HepG2 (cell line): Measurements from ENCODE around the gene PYGL. TPM values are rescaled to one million over a fixed set of nuclear protein-coding genes. Genes with fewer than 3 reads are reported as not detected.

Experiments used
- ERF ChIP-seq: IDR thresholded peaks from 2 replicates; pipeline ENCODE4 v1.6.1; 2018; ENCODE audit warnings: missing biosample characterization, missing genetic modification reagents
- HHEX ChIP-seq: IDR thresholded peaks from 2 replicates; pipeline ENCODE4 v1.6.1; 2016; ENCODE audit warnings: control low read depth
- HOXA3 ChIP-seq: sonication (generic); formaldehyde crosslinking; IDR thresholded peaks from 2 replicates; pipeline ENCODE4 v1.5.0; 2020; ENCODE audit warnings: missing genetic modification reagents
- MAZ ChIP-seq, 2 experiments: sonication (generic) in 1 of 2; formaldehyde crosslinking in 1 of 2; IDR thresholded peaks; 2 replicates each; pipeline versions ENCODE4 v1.5.0 to v1.6.1; 2012 to 2020; ENCODE audit warnings: low read depth in 2 of 2, mild to moderate bottlenecking in 2 of 2, borderline replicate concordance in 1 of 2, improper control_type of control experiment in 1 of 2, low read length in 1 of 2, missing genetic modification reagents in 1 of 2, moderate library complexity in 1 of 2
- NR2C2 ChIP-seq: sonication (generic); formaldehyde crosslinking; IDR thresholded peaks from 2 replicates; pipeline ENCODE4 v1.4.0; 2020; ENCODE audit warnings: missing genetic modification reagents, mild to moderate bottlenecking, moderate library complexity, borderline replicate concordance
- PLRG1 ChIP-seq: fragments of 450-650 bp; conservative IDR thresholded peaks from 2 replicates; pipeline ENCODE4 v1.6.1; 2016
- SOX5 ChIP-seq: IDR thresholded peaks from 2 replicates; pipeline ENCODE4 v1.6.1; 2016; ENCODE audit warnings: borderline replicate concordance
- TAF1 ChIP-seq: sonication (generic); formaldehyde crosslinking; IDR thresholded peaks from 2 replicates; pipeline ENCODE4 v1.4.0; 2020; ENCODE audit warnings: missing genetic modification reagents
- ZC3H4 ChIP-seq: sonication (generic); formaldehyde crosslinking; IDR thresholded peaks from 2 replicates; pipeline ENCODE4 v1.4.0; 2020; ENCODE audit warnings: missing genetic modification reagents, borderline replicate concordance
- ZEB1 ChIP-seq: IDR thresholded peaks from 2 replicates; pipeline ENCODE4 v1.6.1; 2012; ENCODE audit warnings: mild to moderate bottlenecking, low read depth, inconsistent platforms; ENCODE audit not compliant: insufficient replicate concordance
- ZNF501 ChIP-seq: sonication (generic); formaldehyde crosslinking; IDR thresholded peaks from 2 replicates; pipeline ENCODE4 v1.5.1; 2020; ENCODE audit warnings: mild to moderate bottlenecking, moderate library complexity, missing genetic modification reagents
- ZNF556 ChIP-seq: sonication (generic); formaldehyde crosslinking; IDR thresholded peaks from 2 replicates; pipeline ENCODE4 v1.4.0; 2020; ENCODE audit warnings: mild to moderate bottlenecking, missing genetic modification reagents, borderline replicate concordance
- ZNF746 ChIP-seq: sonication (generic); formaldehyde crosslinking; IDR thresholded peaks from 2 replicates; pipeline ENCODE4 v1.8.0; 2022; ENCODE audit warnings: mild to moderate bottlenecking, missing genetic modification reagents
- ZNF75D ChIP-seq: sonication (generic); formaldehyde crosslinking; IDR thresholded peaks from 2 replicates; pipeline ENCODE4 v1.8.1; 2023; ENCODE audit warnings: missing genetic modification reagents, mild to moderate bottlenecking, borderline replicate concordance
- polyA plus RNA-seq, 8 experiments: library from polyadenylated mRNA; depleted of rRNA in 3 of 8; stranded (reverse) in 7 of 8; unstranded in 1 of 8; fragments of >200 nt; fragmentation: Illumina TruSeq in 4 of 8; extraction: Trizol in 4 of 8; gene quantifications; 2 replicates each; pipeline versions ENCODE4 v1.2.1 to v1.2.3, GENCODE V29; 2011 to 2016; ENCODE audit warnings: low read depth in 4 of 8, missing spikeins in 1 of 8, mixed read lengths in 1 of 8; ENCODE audit not compliant: insufficient read depth in 1 of 8
- total RNA-seq, 5 experiments: library from RNA; depleted of rRNA; stranded (reverse); fragments of >200 nt; fragmentation: Illumina TruSeq; extraction: Trizol; gene quantifications; 2 replicates each; pipeline ENCODE4 v1.2.3, GENCODE V29; 2016; ENCODE audit warnings: low read depth in 1 of 5
- TF ChIP-seq, protein P1 (sequence below): sonication (generic); formaldehyde crosslinking; conservative IDR thresholded peaks from 2 replicates; pipeline ENCODE4 v1.8.1; 2023; ENCODE audit warnings: missing genetic modification reagents
- TF ChIP-seq, protein P2 (sequence below): IDR thresholded peaks from 2 replicates; pipeline ENCODE4 v1.6.1; 2016; ENCODE audit warnings: low read depth, missing genetic modification reagents, missing compliant biosample characterization
- TF ChIP-seq, protein P3 (sequence below): sonication (generic); formaldehyde crosslinking; IDR thresholded peaks from 2 replicates; pipeline ENCODE4 v1.4.0; 2020; ENCODE audit warnings: missing genetic modification reagents

PYGL gene
- total and polyA plus RNA-seq, 2 of the 13 experiments (the other 11 are each of a cell fraction or from before 2014, with no cell fraction given) = 98.4 to 110 TPM

DNA sequence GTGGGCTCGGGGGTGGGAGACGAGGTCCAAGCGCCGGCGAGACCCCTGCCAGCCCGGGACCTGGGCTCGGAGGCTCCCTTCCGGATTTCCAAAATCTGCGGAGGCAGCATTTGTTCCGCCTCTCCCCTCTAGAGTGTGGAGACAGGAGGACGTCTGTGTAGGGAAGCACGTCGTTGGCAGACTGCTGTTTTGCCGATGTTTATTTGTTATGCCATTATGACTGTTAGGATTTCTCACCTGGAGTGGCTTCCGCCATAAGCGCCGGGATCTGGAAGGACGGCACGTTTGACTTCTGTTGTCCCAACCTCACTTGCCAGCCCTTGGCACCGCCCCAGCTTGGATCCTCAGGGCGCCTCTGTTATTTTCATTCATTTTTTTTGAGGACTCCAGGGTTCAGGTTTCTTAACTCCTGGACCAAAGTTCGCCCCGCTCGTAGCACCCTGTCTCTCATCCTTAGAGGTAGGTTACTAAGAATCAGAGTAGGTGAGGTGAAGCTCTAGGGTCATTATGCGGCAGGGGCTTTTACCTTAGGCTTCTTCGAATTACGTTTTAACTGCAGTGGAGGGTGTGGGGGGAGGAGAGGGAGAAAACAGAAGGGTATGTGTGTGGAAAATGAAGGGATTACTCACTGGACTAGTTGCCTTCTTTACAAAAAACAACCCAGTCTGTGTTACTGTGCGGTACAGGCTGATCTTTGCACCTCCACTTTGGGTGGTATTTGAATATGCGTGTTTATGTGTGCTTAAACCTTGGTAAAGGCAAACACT is 547 bp upstream of the PYGL start (continued):
- TF ChIP-seq, protein P1, sequence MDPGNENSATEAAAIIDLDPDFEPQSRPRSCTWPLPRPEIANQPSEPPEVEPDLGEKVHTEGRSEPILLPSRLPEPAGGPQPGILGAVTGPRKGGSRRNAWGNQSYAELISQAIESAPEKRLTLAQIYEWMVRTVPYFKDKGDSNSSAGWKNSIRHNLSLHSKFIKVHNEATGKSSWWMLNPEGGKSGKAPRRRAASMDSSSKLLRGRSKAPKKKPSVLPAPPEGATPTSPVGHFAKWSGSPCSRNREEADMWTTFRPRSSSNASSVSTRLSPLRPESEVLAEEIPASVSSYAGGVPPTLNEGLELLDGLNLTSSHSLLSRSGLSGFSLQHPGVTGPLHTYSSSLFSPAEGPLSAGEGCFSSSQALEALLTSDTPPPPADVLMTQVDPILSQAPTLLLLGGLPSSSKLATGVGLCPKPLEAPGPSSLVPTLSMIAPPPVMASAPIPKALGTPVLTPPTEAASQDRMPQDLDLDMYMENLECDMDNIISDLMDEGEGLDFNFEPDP (CRISPR knock-in tag) = no peak
- no peak; the same call in 1 of the 2 replicates for TF ChIP-seq TAF1 (CRISPR knock-in tag)
- TF ChIP-seq ZC3H4 = peak; percentile 23; the same call in 1 of the 2 replicates
- peak; percentile 21; the same call in 1 of the 2 replicates for TF ChIP-seq ERF
- 0 out of 2 replicates have a peak, but pooled peaks have one; percentile 47 for TF ChIP-seq ZNF501 (CRISPR knock-in tag)
- no peak for TF ChIP-seq ZNF75D
- TF ChIP-seq PLRG1 = no peak
- no peak for TF ChIP-seq ZNF746 (CRISPR knock-in tag)
- TF ChIP-seq ZEB1 = peak; percentile 23
- TF ChIP-seq NR2C2 (CRISPR knock-in tag) = no peak
- TF ChIP-seq ZNF556 = 0 out of 2 replicates have a peak, but pooled peaks have one; percentile 10
- peak; percentile 24; the same call in 1 of the 2 replicates for TF ChIP-seq HOXA3
- TF ChIP-seq, protein P2, sequence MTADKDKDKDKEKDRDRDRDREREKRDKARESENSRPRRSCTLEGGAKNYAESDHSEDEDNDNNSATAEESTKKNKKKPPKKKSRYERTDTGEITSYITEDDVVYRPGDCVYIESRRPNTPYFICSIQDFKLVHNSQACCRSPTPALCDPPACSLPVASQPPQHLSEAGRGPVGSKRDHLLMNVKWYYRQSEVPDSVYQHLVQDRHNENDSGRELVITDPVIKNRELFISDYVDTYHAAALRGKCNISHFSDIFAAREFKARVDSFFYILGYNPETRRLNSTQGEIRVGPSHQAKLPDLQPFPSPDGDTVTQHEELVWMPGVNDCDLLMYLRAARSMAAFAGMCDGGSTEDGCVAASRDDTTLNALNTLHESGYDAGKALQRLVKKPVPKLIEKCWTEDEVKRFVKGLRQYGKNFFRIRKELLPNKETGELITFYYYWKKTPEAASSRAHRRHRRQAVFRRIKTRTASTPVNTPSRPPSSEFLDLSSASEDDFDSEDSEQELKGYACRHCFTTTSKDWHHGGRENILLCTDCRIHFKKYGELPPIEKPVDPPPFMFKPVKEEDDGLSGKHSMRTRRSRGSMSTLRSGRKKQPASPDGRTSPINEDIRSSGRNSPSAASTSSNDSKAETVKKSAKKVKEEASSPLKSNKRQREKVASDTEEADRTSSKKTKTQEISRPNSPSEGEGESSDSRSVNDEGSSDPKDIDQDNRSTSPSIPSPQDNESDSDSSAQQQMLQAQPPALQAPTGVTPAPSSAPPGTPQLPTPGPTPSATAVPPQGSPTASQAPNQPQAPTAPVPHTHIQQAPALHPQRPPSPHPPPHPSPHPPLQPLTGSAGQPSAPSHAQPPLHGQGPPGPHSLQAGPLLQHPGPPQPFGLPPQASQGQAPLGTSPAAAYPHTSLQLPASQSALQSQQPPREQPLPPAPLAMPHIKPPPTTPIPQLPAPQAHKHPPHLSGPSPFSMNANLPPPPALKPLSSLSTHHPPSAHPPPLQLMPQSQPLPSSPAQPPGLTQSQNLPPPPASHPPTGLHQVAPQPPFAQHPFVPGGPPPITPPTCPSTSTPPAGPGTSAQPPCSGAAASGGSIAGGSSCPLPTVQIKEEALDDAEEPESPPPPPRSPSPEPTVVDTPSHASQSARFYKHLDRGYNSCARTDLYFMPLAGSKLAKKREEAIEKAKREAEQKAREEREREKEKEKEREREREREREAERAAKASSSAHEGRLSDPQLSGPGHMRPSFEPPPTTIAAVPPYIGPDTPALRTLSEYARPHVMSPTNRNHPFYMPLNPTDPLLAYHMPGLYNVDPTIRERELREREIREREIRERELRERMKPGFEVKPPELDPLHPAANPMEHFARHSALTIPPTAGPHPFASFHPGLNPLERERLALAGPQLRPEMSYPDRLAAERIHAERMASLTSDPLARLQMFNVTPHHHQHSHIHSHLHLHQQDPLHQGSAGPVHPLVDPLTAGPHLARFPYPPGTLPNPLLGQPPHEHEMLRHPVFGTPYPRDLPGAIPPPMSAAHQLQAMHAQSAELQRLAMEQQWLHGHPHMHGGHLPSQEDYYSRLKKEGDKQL = 0 out of 2 replicates have a peak, but pooled peaks have one; percentile 10
- no peak for TF ChIP-seq MAZ (IDR thresholded peaks at IDR 0.05; ENCODE audit: borderline replicate concordance, low read depth, low read length)
- TF ChIP-seq MAZ (CRISPR knock-in tag; IDR thresholded peaks at IDR 0.05; ENCODE audit: low read depth) = peak; percentile 41; the same call in 1 of the 2 replicates
- TF ChIP-seq, protein P3, sequence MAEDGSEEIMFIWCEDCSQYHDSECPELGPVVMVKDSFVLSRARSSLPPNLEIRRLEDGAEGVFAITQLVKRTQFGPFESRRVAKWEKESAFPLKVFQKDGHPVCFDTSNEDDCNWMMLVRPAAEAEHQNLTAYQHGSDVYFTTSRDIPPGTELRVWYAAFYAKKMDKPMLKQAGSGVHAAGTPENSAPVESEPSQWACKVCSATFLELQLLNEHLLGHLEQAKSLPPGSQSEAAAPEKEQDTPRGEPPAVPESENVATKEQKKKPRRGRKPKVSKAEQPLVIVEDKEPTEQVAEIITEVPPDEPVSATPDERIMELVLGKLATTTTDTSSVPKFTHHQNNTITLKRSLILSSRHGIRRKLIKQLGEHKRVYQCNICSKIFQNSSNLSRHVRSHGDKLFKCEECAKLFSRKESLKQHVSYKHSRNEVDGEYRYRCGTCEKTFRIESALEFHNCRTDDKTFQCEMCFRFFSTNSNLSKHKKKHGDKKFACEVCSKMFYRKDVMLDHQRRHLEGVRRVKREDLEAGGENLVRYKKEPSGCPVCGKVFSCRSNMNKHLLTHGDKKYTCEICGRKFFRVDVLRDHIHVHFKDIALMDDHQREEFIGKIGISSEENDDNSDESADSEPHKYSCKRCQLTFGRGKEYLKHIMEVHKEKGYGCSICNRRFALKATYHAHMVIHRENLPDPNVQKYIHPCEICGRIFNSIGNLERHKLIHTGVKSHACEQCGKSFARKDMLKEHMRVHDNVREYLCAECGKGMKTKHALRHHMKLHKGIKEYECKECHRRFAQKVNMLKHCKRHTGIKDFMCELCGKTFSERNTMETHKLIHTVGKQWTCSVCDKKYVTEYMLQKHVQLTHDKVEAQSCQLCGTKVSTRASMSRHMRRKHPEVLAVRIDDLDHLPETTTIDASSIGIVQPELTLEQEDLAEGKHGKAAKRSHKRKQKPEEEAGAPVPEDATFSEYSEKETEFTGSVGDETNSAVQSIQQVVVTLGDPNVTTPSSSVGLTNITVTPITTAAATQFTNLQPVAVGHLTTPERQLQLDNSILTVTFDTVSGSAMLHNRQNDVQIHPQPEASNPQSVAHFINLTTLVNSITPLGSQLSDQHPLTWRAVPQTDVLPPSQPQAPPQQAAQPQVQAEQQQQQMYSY (CRISPR knock-in tag) = 0 out of 2 replicates have a peak, but pooled peaks have one; percentile 13
- TF ChIP-seq HHEX (CRISPR knock-in tag) = 0 out of 2 replicates have a peak, but pooled peaks have one; percentile 28
- TF ChIP-seq SOX5 = peak; percentile 3; the same call in 1 of the 2 replicates
